Nephron (organoid): ENCODE measurements around the gene UST.

Source experiments
- H3K27ac Mint-ChIP-seq, 3 experiments: 2 replicates each; pipeline ENCODE4 v1.8.0; 2020; ENCODE audit warnings: mixed read lengths in 3 of 3, mild to moderate bottlenecking in 2 of 3, moderate library complexity in 1 of 3
- H3K27me3 Mint-ChIP-seq: 2 replicates; pipeline ENCODE4 v1.8.0; 2021; ENCODE audit warnings: low read depth, mild to moderate bottlenecking, moderate library complexity, mixed read lengths
- H3K36me3 Mint-ChIP-seq: 2 replicates; pipeline ENCODE4 v1.8.0; 2020; ENCODE audit warnings: low read depth, mixed read lengths
- H3K4me1 Mint-ChIP-seq: 2 replicates; pipeline ENCODE4 v1.8.0; 2020; ENCODE audit warnings: mixed read lengths
- H3K4me3 Mint-ChIP-seq, 3 experiments: 2 replicates each; pipeline ENCODE4 v1.8.0; 2020; ENCODE audit warnings: mild to moderate bottlenecking in 3 of 3, mixed read lengths in 3 of 3, moderate library complexity in 2 of 3
- H3K9me3 Mint-ChIP-seq: 2 replicates; pipeline ENCODE4 v1.8.0; 2020; ENCODE audit warnings: mixed read lengths
- CTCF ChIP-seq, 3 experiments: fragments of 200-600 bp; sonication (generic); IDR thresholded peaks; one replicate each; pipeline ENCODE4 v1.5.0; 2021; ENCODE audit warnings: antibody characterized with exemption in 3 of 3; ENCODE audit not compliant: unreplicated experiment in 3 of 3

UST gene

GRCh38 chr6:148746363-148747144 lies at the start of gene UST:
Gene UST, plus strand, starts transcription at chr6:148747030. Its CDS starts 401 bp downstream, at chr6:148747431.
- Mint-ChIP-seq H3K36me3 (no peaks in the 10 kb centered on the region), H3K27me3 (peaks cover 15% of the 10 kb centered on the region), H3K9me3 (no peaks in the 10 kb centered on the region), H3K27ac (peak within 1 kb of the TSS; percentile 80 to 94 (median 86)), H3K4me3 (peak within 1 kb of the TSS; percentile 91 to 93 (median 92)), H3K4me1 (peaks cover 40% of the 10 kb centered on the region)
- TF ChIP-seq CTCF (IDR thresholded peaks at IDR 0.05; ENCODE audit: unreplicated experiment in 3 of 3), result peak; percentile 24 to 52 (median 37)

- Mint-ChIP-seq H3K9me3 (peaks cover 17% of the 10 kb centered on the region), H3K27me3 (no peaks in the 10 kb centered on the region), H3K4me1 (peaks cover 10% of the 10 kb centered on the region), H3K36me3 (no peaks in the 10 kb centered on the region), H3K4me3 (no peak overlapping the region), H3K27ac (no peak overlapping the region)
- no peak for TF ChIP-seq CTCF (IDR thresholded peaks at IDR 0.05; ENCODE audit: unreplicated experiment in 3 of 3)
These were observed 48.9 kb upstream of the UST start for GRCh38 chr6:148697895-148698440.

GRCh38 chr6:148698671-148699180 lies 48.1 kb upstream of the UST start:
- TF ChIP-seq CTCF (IDR thresholded peaks at IDR 0.05; ENCODE audit: unreplicated experiment in 3 of 3), result no peak
- peaks cover 22% of the 10 kb centered on the region for H3K9me3 Mint-ChIP-seq
- H3K27me3 Mint-ChIP-seq, result no peaks in the 10 kb centered on the region
- no peaks in the 10 kb centered on the region for H3K36me3 Mint-ChIP-seq
- peaks cover 10% of the 10 kb centered on the region for H3K4me1 Mint-ChIP-seq
- H3K27ac Mint-ChIP-seq, result no peak overlapping the region
- no peak overlapping the region for H3K4me3 Mint-ChIP-seq

GRCh38 chr6:148700047-148700715 lies 46.6 kb upstream of the UST start:
- Mint-ChIP-seq H3K4me1 (peaks cover 10% of the 10 kb centered on the region), H3K9me3 (peaks cover 22% of the 10 kb centered on the region), H3K36me3 (no peaks in the 10 kb centered on the region)

GRCh38 chr6:148700741-148701311 lies 46.0 kb upstream of the UST start:
- H3K4me3 Mint-ChIP-seq, result peak overlapping the region in 1 of 3 experiments; percentile 0
- peak overlapping the region in 1 of 3 experiments; percentile 2 for H3K27ac Mint-ChIP-seq
- TF ChIP-seq CTCF (IDR thresholded peaks at IDR 0.05; ENCODE audit: unreplicated experiment in 3 of 3), result no peak
- peaks cover 10% of the 10 kb centered on the region for H3K4me1 Mint-ChIP-seq
- H3K36me3 Mint-ChIP-seq, result no peaks in the 10 kb centered on the region
- H3K27me3 Mint-ChIP-seq, result no peaks in the 10 kb centered on the region
- H3K9me3 Mint-ChIP-seq, result peaks cover 19% of the 10 kb centered on the region

More at GRCh38 chr6:148700047-148700715, 46.6 kb upstream of the UST start:
- TF ChIP-seq CTCF (IDR thresholded peaks at IDR 0.05; ENCODE audit: unreplicated experiment in 3 of 3), result no peak
- Mint-ChIP-seq H3K27me3 (no peaks in the 10 kb centered on the region), H3K27ac (no peak overlapping the region), H3K4me3 (no peak overlapping the region)
